H1 (cell line): ENCODE results near the gene ACKR1. TPM values are rescaled to one million over a fixed set of nuclear protein-coding genes. Genes with fewer than 3 reads are reported as not detected.

Experiments used
- CBX5 ChIP-seq: fragments of 300-800, 300-1000 bp; sonication (generic); IDR thresholded peaks from 2 replicates; pipeline ENCODE4 v1.7.1; 2016; ENCODE audit warnings: antibody characterized with exemption, low read length, low read depth
- EP300 ChIP-seq, 2 experiments: IDR thresholded peaks; 1 replicate in 1 of 2; 2 replicates in 1 of 2; pipeline ENCODE4 v1.6.1; 2011 to 2012; ENCODE audit warnings: low read depth in 2 of 2, low read length in 2 of 2, mild to moderate bottlenecking in 2 of 2, borderline replicate concordance in 1 of 2, inconsistent platforms in 1 of 2, moderate library complexity in 1 of 2
- TEAD4 ChIP-seq: IDR thresholded peaks from 2 replicates; pipeline ENCODE4 v1.6.1; 2012; ENCODE audit warnings: low read depth, low read length, inconsistent platforms, mixed read lengths
- polyA plus RNA-seq, 7 experiments: library from polyadenylated mRNA; depleted of rRNA in 3 of 7; stranded (reverse) in 5 of 7; unstranded in 2 of 7; fragments of >200 nt in 5 of 7; fragments of 200-250 nt in 2 of 7; gene quantifications; 1 replicate in 5 of 7; 2 replicates in 1 of 7; 4 replicates in 1 of 7; pipeline versions ENCODE4 v1.2.1 to v1.2.3, GENCODE V29; 2011 to 2013; ENCODE audit warnings: missing spikeins in 2 of 7, mixed read lengths in 2 of 7
- total RNA-seq: library from RNA; stranded (reverse); fragmentation: NEBNext Ultra II Directional; extraction: Animal tissue kit (Norgen Biotek cat#: 25700); gene quantifications from 2 replicates; pipeline ENCODE4 v1.2.1, GENCODE V29; 2021

The ACKR1 gene
- total and polyA plus RNA-seq, 2 of the 8 experiments (the other 6 are each of a cell fraction or from before 2014, with no cell fraction given), result 0.61 to 1.00 TPM

DNA sequence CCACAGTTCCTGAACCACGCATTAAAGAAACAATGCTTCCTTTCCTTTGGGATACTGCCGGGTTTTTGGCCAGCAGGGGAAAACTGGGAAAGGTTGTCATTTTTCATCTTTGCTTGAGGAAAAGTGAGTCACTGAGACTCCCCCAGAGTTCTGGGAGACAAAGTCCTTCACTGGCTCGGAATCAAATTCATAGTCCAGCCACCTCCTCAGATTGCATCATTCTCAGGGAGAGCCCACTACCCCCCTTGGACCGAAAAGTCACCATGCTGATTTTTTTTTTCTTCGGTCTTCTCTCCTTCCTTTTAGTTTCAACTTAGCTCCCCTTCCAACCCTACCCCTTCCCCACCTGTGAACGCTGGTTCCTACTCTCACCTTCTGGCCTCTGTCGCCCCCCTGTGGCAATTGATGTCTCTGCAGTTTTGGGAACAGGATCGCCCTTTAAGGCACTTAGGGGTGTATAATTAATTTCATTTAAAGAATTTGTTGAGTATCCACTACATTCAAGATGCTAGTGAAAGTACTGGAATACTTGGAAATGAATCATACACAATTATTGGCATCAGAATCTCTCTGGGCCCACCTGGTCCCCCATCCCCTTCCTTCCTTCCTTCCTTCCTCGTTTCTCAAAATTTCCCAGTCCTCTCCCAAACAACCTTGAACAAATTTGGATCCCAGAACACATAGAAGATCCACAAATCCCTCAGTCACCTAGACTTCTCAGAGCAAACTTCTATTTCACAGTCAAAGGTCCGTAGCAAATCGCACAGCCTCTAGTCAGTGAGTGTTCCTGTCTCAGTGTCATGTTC is 6.9 kb downstream of the ACKR1 start (continued):
- TF ChIP-seq CBX5 (no peak), EP300 (IDR thresholded peaks at IDR 0.05; ENCODE audit: borderline replicate concordance in 1 of 2, low read depth in 2 of 2, low read length in 2 of 2) (no peak), TEAD4 (no peak)
